A549 (cell line): ENCODE data around the gene AHCTF1. TPM values are rescaled to one million over a fixed set of nuclear protein-coding genes. Genes with fewer than 3 reads are reported as not detected.
"Not testable (repeated sequence)": the region's sequence is repeated elsewhere in the genome, so short reads cannot be mapped to it uniquely, and the experiment has no call there.

ENCODE experiments used
- ATAC-seq, 2 experiments: fragments of 200-7000 bp in 1 of 2; fragments of >200 bp in 1 of 2; cut with Nextera tagmentation in 1 of 2; cut with Tn5 transposase in 1 of 2; 3 replicates each; pipeline versions ENCODE4 v1.8.0 to v1.9.1; 2018 to 2020; ENCODE audit warnings: mild to moderate bottlenecking in 1 of 2, moderate library complexity in 1 of 2
- CTCF ChIA-PET: fragments of 300-600 bp; sonication (Branson Sonifier 250); formaldehyde crosslinking; extraction: SDS; loops from one replicate; lab custom pipeline; 2021; ENCODE audit warnings: antibody characterized with exemption, inconsistent platforms; lab: Yijun Ruan, JAX
- POLR2A ChIA-PET: fragments of 350-600 bp; formaldehyde crosslinking; extraction: SDS; loops from one replicate; lab custom pipeline; 2021; ENCODE audit warnings: antibody characterized with exemption, inconsistent platforms; lab: Yijun Ruan, JAX
- DNase-seq, 2 experiments: peaks; one replicate each; pipeline versions ENCODE4 v3.0.0 to v3.0.0-alpha.2; 2011 to 2016; ENCODE audit warnings: low read depth in 1 of 2, low spot score in 1 of 2
- FAIRE-seq: peaks from 2 replicates; lab custom pipeline; 2011; peaks lifted over from hg19 to GRCh38; lab: Jason Lieb, UNC
- H3K27ac ChIP-seq, 2 experiments: fragments of >200 bp; sonication (Bioruptor Twin); formaldehyde crosslinking; 3 replicates each; pipeline ENCODE4 v1.5.1; 2016 to 2017
- H3K4me1 ChIP-seq: fragments of >200 bp; sonication (Bioruptor Twin); formaldehyde crosslinking; 3 replicates; pipeline ENCODE4 v1.6.1; 2016
- H3K4me2 ChIP-seq: fragments of >200 bp; sonication (Bioruptor Twin); formaldehyde crosslinking; 3 replicates; pipeline ENCODE4 v1.6.1; 2016
- H3K4me3 ChIP-seq: fragments of >200 bp; sonication (Bioruptor Twin); formaldehyde crosslinking; 3 replicates; pipeline ENCODE4 v1.5.1; 2016
- H3K9me3 ChIP-seq: fragments of >200 bp; sonication (Bioruptor Twin); formaldehyde crosslinking; 3 replicates; pipeline ENCODE4 v1.6.1; 2016
- CHD2 ChIP-seq: fragments of 150-350 bp; IDR thresholded peaks from 2 replicates; pipeline ENCODE4 v1.6.1; 2014; ENCODE audit warnings: low read length; ENCODE audit not compliant: partially characterized antibody
- E2F6 ChIP-seq: IDR thresholded peaks from 2 replicates; pipeline ENCODE4 v1.6.1; 2012; ENCODE audit warnings: low read depth, borderline replicate concordance
- EHMT2 ChIP-seq: fragments of 200-600 bp; sonication (generic); IDR thresholded peaks from 2 replicates; pipeline ENCODE4 v1.6.1; 2016; ENCODE audit warnings: antibody characterized with exemption, low read depth, mild to moderate bottlenecking, moderate library complexity
- ELK1 ChIP-seq: fragments of 150-350 bp; IDR thresholded peaks from 2 replicates; pipeline ENCODE4 v1.6.1; 2014; ENCODE audit warnings: low read depth, mild to moderate bottlenecking, low read length
- EP300 ChIP-seq, 2 experiments: fragments of >200 bp; sonication (Bioruptor Twin); formaldehyde crosslinking; IDR thresholded peaks; 2 replicates in 1 of 2; 3 replicates in 1 of 2; pipeline ENCODE4 v1.6.1; 2016 to 2017
- HES2 ChIP-seq: fragments of >200 bp; sonication (Bioruptor Twin); formaldehyde crosslinking; IDR thresholded peaks from 2 replicates; pipeline ENCODE4 v1.6.1; 2016
- HOXA7 ChIP-seq: fragments of 250-450 bp; sonication (Bioruptor Pico); IDR thresholded peaks from 2 replicates; pipeline ENCODE4 v1.5.0; 2020; ENCODE audit warnings: mild to moderate bottlenecking, moderate library complexity
- HOXB13 ChIP-seq: fragments of 250-450 bp; sonication (Bioruptor Pico); IDR thresholded peaks from 2 replicates; pipeline ENCODE4 v1.5.0; 2020; ENCODE audit warnings: low read depth, mild to moderate bottlenecking, moderate library complexity
- HOXB5 ChIP-seq: fragments of 250-450 bp; sonication (Bioruptor Pico); IDR thresholded peaks from 2 replicates; pipeline ENCODE4 v1.5.0; 2020; ENCODE audit warnings: mild to moderate bottlenecking, moderate library complexity
- JUNB ChIP-seq: fragments of >200 bp; sonication (Bioruptor Twin); formaldehyde crosslinking; IDR thresholded peaks from 2 replicates; pipeline ENCODE4 v1.6.1; 2016
- KDM5A ChIP-seq: fragments of 200-600 bp; sonication (generic); IDR thresholded peaks from 2 replicates; pipeline ENCODE4 v1.6.1; 2016; ENCODE audit warnings: antibody characterized with exemption, mild to moderate bottlenecking
- MAX ChIP-seq: IDR thresholded peaks from 2 replicates; pipeline ENCODE4 v1.6.1; 2012
- NPAS2 ChIP-seq: fragments of 250-450 bp; sonication (Bioruptor Pico); IDR thresholded peaks from 2 replicates; pipeline ENCODE4 v1.8.0; 2022; ENCODE audit warnings: mild to moderate bottlenecking, moderate library complexity, borderline replicate concordance
- NR3C1 ChIP-seq: fragments of >200 bp; sonication (Bioruptor Twin); formaldehyde crosslinking; IDR thresholded peaks from 3 replicates; pipeline ENCODE4 v1.6.1; 2017
- POLR2AphosphoS2 ChIP-seq: conservative IDR thresholded peaks from 2 replicates; pipeline ENCODE4 v1.6.1; 2012; ENCODE audit warnings: low read length, improper control_type of control experiment, inconsistent platforms
- RARB ChIP-seq: fragments of 250-450 bp; sonication (Bioruptor Pico); IDR thresholded peaks from 2 replicates; pipeline ENCODE4 v1.8.0; 2021; ENCODE audit warnings: mild to moderate bottlenecking, moderate library complexity
- SREBF2 ChIP-seq: fragments of 450-650 bp; IDR thresholded peaks from 2 replicates; pipeline ENCODE4 v1.6.1; 2014; ENCODE audit warnings: mild to moderate bottlenecking, moderate library complexity
- TFCP2L1 ChIP-seq: fragments of 250-450 bp; sonication (Bioruptor Pico); IDR thresholded peaks from 2 replicates; pipeline ENCODE4 v1.5.0; 2021; ENCODE audit warnings: mild to moderate bottlenecking
- USF2 ChIP-seq: fragments of 450-650 bp; IDR thresholded peaks from 2 replicates; pipeline ENCODE4 v1.6.1; 2014; ENCODE audit warnings: antibody characterized with exemption
- ZNF302 ChIP-seq: fragments of 250-450 bp; sonication (Bioruptor Pico); IDR thresholded peaks from 2 replicates; pipeline ENCODE4 v1.9.0; 2021; ENCODE audit warnings: inconsistent platforms, mild to moderate bottlenecking, moderate library complexity
- WGBS: methylation state at CpG from one replicate; pipeline ENCODE4 v1.1.6; 2017; ENCODE audit errors: missing lambda C conversion rate; 5-methylcytosine and 5-hydroxymethylcytosine counted together
- polyA plus RNA-seq, 4 experiments: library from polyadenylated mRNA; depleted of rRNA in 3 of 4; stranded (reverse); fragments of >200 nt; fragmentation: RNase III in 1 of 4; extraction: RNeasy Plus Mini Kit Qiagen cat#74134 plus additional on column Dnase treatment in 1 of 4; gene quantifications; 2 replicates in 3 of 4; 3 replicates in 1 of 4; pipeline ENCODE4 v1.2.3, GENCODE V29; 2011 to 2017

Gene AHCTF1
- polyA plus RNA-seq, 2 of the 4 experiments (the other 2 are of a cell fraction): 27.0 to 44.7 TPM

GRCh38 chr1:246860401-246860800 is 71.3 kb downstream of the AHCTF1 start:
- CTCF ChIA-PET: interaction anchor here (0.6 kb wide), 1 partner anchor 21 kb away, joined by 3 read pairs; no protein-coding TSS in a partner anchor
- WGBS: 98% methylated on average over 4 of the region's 4 CpGs
- H3K4me3 ChIP-seq: no peak overlapping the region
- ATAC-seq: no peak
- no peaks in the 10 kb centered on the region for H3K9me3 ChIP-seq
- no peak overlapping the region for H3K4me2 ChIP-seq
- no peak for TF ChIP-seq EP300 (IDR thresholded peaks at IDR 0.05)
- no peak for TF ChIP-seq MAX
- TF ChIP-seq EHMT2: no peak
- TF ChIP-seq NR3C1: no peak
- TF ChIP-seq KDM5A: no peak
- no peak for TF ChIP-seq HOXB5 (CRISPR knock-in tag)
- TF ChIP-seq NPAS2 (CRISPR knock-in tag): no peak
- no peak for TF ChIP-seq CHD2
- no peak for TF ChIP-seq HOXA7 (CRISPR knock-in tag)
- no peak for TF ChIP-seq HES2
- no peak for TF ChIP-seq HOXB13 (CRISPR knock-in tag)
- TF ChIP-seq POLR2AphosphoS2: no peak
- TF ChIP-seq TFCP2L1: no peak
- TF ChIP-seq ZNF302 (CRISPR knock-in tag): no peak
- TF ChIP-seq SREBF2: no peak
- no peak for TF ChIP-seq JUNB
- no peak for TF ChIP-seq ELK1
- DNase-seq: no peak
- H3K27ac ChIP-seq: no peak overlapping the region
- no peaks in the 10 kb centered on the region for H3K4me1 ChIP-seq
- no peak for FAIRE-seq
- POLR2A ChIA-PET: no interaction called here

- H3K9me3 ChIP-seq: no peaks in the 10 kb centered on the region
- no peaks in the 10 kb centered on the region for H3K4me1 ChIP-seq
- ATAC-seq: no peak
- H3K4me2 ChIP-seq: no peak overlapping the region
- no peak overlapping the region for H3K4me3 ChIP-seq
- no peak for FAIRE-seq
- no peak for DNase-seq
- TF ChIP-seq RARB (no peak), E2F6 (no peak), USF2 (no peak)
- H3K27ac ChIP-seq: no peak overlapping the region
- CTCF ChIA-PET: interaction anchor here (0.7 kb wide), 1 partner anchor 8 kb away, joined by 3 read pairs; no protein-coding TSS in a partner anchor
- WGBS: 87% methylated on average over 1 of the region's 1 CpG
- POLR2A ChIA-PET: no interaction called here
Observed at GRCh38 chr1:246856371-246856770, 75.4 kb downstream of the AHCTF1 start.

- H3K27ac ChIP-seq, H3K4me3 ChIP-seq, H3K4me2 ChIP-seq, CTCF ChIA-PET, POLR2A ChIA-PET, FAIRE-seq, DNase-seq, H3K9me3 ChIP-seq, ATAC-seq, H3K4me1 ChIP-seq: not testable (repeated sequence)
- 97% methylated on average over 5 of the region's 5 CpGs for WGBS
Observed at GRCh38 chr1:246850640-246851039, 81.1 kb downstream of the AHCTF1 start.
